HepG2 (cell line): Measurements from ENCODE around the gene WDR18. TPM values are rescaled to one million over a fixed set of nuclear protein-coding genes. Genes with fewer than 3 reads are reported as not detected.

Experiments used
- ARNTL ChIP-seq: sonication (generic); formaldehyde crosslinking; IDR thresholded peaks from 2 replicates; pipeline ENCODE4 v1.4.0; 2020; ENCODE audit warnings: mild to moderate bottlenecking, missing genetic modification reagents
- ATF2 ChIP-seq: sonication (generic); formaldehyde crosslinking; IDR thresholded peaks from 2 replicates; pipeline ENCODE4 v1.4.0; 2020; ENCODE audit warnings: missing genetic modification reagents
- GLI4 ChIP-seq: sonication (generic); formaldehyde crosslinking; IDR thresholded peaks from 2 replicates; pipeline ENCODE4 v1.5.1; 2020; ENCODE audit warnings: missing genetic modification reagents, mild to moderate bottlenecking, moderate library complexity, borderline replicate concordance
- KLF13 ChIP-seq: sonication (generic); formaldehyde crosslinking; IDR thresholded peaks from 2 replicates; pipeline ENCODE4 v1.4.0; 2020; ENCODE audit warnings: mild to moderate bottlenecking, missing genetic modification reagents
- MAZ ChIP-seq, 2 experiments: sonication (generic) in 1 of 2; formaldehyde crosslinking in 1 of 2; IDR thresholded peaks; 2 replicates each; pipeline versions ENCODE4 v1.5.0 to v1.6.1; 2012 to 2020; ENCODE audit warnings: low read depth in 2 of 2, mild to moderate bottlenecking in 2 of 2, borderline replicate concordance in 1 of 2, improper control_type of control experiment in 1 of 2, low read length in 1 of 2, missing genetic modification reagents in 1 of 2, moderate library complexity in 1 of 2
- MTF2 ChIP-seq: sonication (generic); formaldehyde crosslinking; IDR thresholded peaks from 2 replicates; pipeline ENCODE4 v1.5.0; 2020; ENCODE audit warnings: missing genetic modification reagents, borderline replicate concordance
- MXI1 ChIP-seq: IDR thresholded peaks from 3 replicates; pipeline ENCODE4 v1.6.1; 2012; ENCODE audit warnings: low read depth, low read length, inconsistent platforms, borderline replicate concordance
- MZF1 ChIP-seq: sonication (generic); formaldehyde crosslinking; IDR thresholded peaks from 2 replicates; pipeline ENCODE4 v1.8.1; 2023; ENCODE audit warnings: mild to moderate bottlenecking, missing genetic modification reagents, borderline replicate concordance
- POLR2AphosphoS5 ChIP-seq: IDR thresholded peaks from 2 replicates; pipeline ENCODE4 v1.6.1; 2012; ENCODE audit warnings: low read depth, low read length
- REL ChIP-seq: sonication (generic); formaldehyde crosslinking; conservative IDR thresholded peaks from 2 replicates; pipeline ENCODE4 v1.8.0; 2022; ENCODE audit warnings: mild to moderate bottlenecking, missing genetic modification reagents, moderate library complexity
- ZC3H4 ChIP-seq: sonication (generic); formaldehyde crosslinking; IDR thresholded peaks from 2 replicates; pipeline ENCODE4 v1.4.0; 2020; ENCODE audit warnings: missing genetic modification reagents, borderline replicate concordance
- ZNF431 ChIP-seq: sonication (generic); formaldehyde crosslinking; IDR thresholded peaks from 2 replicates; pipeline ENCODE4 v1.9.0; 2022; ENCODE audit warnings: missing genetic modification reagents, low read depth, mild to moderate bottlenecking, borderline replicate concordance
- ZNF460 ChIP-seq: sonication (generic); formaldehyde crosslinking; IDR thresholded peaks from 2 replicates; pipeline ENCODE4 v1.5.1; 2020; ENCODE audit warnings: missing genetic modification reagents, mild to moderate bottlenecking, borderline replicate concordance
- ZNF496 ChIP-seq: sonication (generic); formaldehyde crosslinking; IDR thresholded peaks from 2 replicates; pipeline ENCODE4 v1.8.1; 2023; ENCODE audit warnings: mild to moderate bottlenecking, moderate library complexity, missing genetic modification reagents; ENCODE audit not compliant: insufficient replicate concordance
- ZNF547 ChIP-seq: sonication (generic); formaldehyde crosslinking; IDR thresholded peaks from 2 replicates; pipeline ENCODE4 v1.5.1; 2020; ENCODE audit warnings: mild to moderate bottlenecking, missing genetic modification reagents
- ZNF563 ChIP-seq: sonication (generic); formaldehyde crosslinking; IDR thresholded peaks from 2 replicates; pipeline ENCODE4 v1.8.0; 2022; ENCODE audit warnings: mild to moderate bottlenecking, moderate library complexity, missing genetic modification reagents
- ZNF567 ChIP-seq: sonication (generic); formaldehyde crosslinking; IDR thresholded peaks from 2 replicates; pipeline ENCODE4 v1.8.1; 2023; ENCODE audit warnings: mild to moderate bottlenecking, missing genetic modification reagents, borderline replicate concordance
- ZNF589 ChIP-seq: sonication (generic); formaldehyde crosslinking; conservative IDR thresholded peaks from 2 replicates; pipeline ENCODE4 v1.8.0; 2022; ENCODE audit warnings: mild to moderate bottlenecking, moderate library complexity, missing genetic modification reagents
- ZNF839 ChIP-seq: sonication (generic); formaldehyde crosslinking; IDR thresholded peaks from 2 replicates; pipeline ENCODE4 v1.4.0; 2020; ENCODE audit warnings: missing genetic modification reagents, mild to moderate bottlenecking, borderline replicate concordance
- polyA plus RNA-seq, 8 experiments: library from polyadenylated mRNA; depleted of rRNA in 3 of 8; stranded (reverse) in 7 of 8; unstranded in 1 of 8; fragments of >200 nt; fragmentation: Illumina TruSeq in 4 of 8; extraction: Trizol in 4 of 8; gene quantifications; 2 replicates each; pipeline versions ENCODE4 v1.2.1 to v1.2.3, GENCODE V29; 2011 to 2016; ENCODE audit warnings: low read depth in 4 of 8, missing spikeins in 1 of 8, mixed read lengths in 1 of 8; ENCODE audit not compliant: insufficient read depth in 1 of 8
- total RNA-seq, 5 experiments: library from RNA; depleted of rRNA; stranded (reverse); fragments of >200 nt; fragmentation: Illumina TruSeq; extraction: Trizol; gene quantifications; 2 replicates each; pipeline ENCODE4 v1.2.3, GENCODE V29; 2016; ENCODE audit warnings: low read depth in 1 of 5
- TF ChIP-seq, protein P1 (sequence below): sonication (generic); formaldehyde crosslinking; IDR thresholded peaks from 2 replicates; pipeline ENCODE4 v1.8.0; 2022; ENCODE audit warnings: mild to moderate bottlenecking, missing genetic modification reagents, borderline replicate concordance
- TF ChIP-seq, protein P2 (sequence below): sonication (generic); formaldehyde crosslinking; IDR thresholded peaks from 2 replicates; pipeline ENCODE4 v1.8.1; 2023; ENCODE audit warnings: mild to moderate bottlenecking, moderate library complexity, missing genetic modification reagents
- TF ChIP-seq, protein P3 (sequence below): sonication (generic); formaldehyde crosslinking; IDR thresholded peaks from 2 replicates; pipeline ENCODE4 v1.5.0; 2020; ENCODE audit warnings: mild to moderate bottlenecking, missing genetic modification reagents, borderline replicate concordance

The WDR18 gene
- total and polyA plus RNA-seq, 2 of the 13 experiments (the other 11 are each of a cell fraction or from before 2014, with no cell fraction given), result 36.4 to 47.6 TPM

DNA sequence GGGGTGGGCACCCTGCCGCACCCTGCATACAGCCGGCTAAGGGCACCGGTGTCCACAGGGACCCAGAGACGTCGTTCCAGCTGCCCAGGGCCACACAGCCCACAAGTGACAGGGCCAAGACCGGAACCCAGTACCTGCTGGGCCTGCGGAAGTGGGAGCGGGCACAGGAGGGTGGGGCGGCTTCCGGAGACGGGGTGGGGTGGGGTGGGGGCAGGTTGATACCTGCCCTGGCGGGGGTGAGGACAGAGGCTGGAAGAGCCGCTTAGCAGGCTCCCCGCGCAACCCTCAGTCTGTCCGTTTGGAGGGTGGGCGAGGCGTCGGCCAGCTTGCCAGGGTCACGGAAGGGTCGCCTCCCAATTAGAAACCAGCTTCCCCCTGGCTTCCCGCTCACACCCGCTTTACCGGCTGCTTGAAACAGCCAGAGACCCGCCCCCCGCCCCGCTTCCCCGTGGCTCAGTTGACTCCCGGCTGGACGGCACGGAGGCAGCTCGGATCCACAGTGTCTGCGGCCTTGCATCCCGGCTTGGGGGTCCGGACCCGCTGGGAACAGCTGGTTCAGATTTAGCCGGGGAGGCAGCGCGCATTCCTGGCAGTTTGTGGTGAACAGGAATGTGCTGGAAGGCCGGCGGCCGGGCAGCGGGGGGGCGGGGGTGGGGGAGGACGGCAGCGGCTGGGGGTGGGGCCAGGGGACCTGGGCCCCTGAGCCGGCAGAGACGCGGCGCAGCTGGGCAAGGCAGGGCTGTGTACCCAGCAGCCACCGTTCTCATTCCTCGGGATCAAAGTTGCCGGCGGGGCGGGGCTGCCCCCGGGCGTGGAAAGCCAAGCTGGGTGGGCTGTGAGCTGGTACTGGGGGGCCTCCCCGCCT is 44.1 kb downstream of the WDR18 start (continued):
- TF ChIP-seq POLR2AphosphoS5 (no peak), MAZ (IDR thresholded peaks at IDR 0.05; ENCODE audit: borderline replicate concordance, low read depth, low read length) (0 out of 2 replicates have a peak, but pooled peaks have one; percentile 14), MAZ (CRISPR knock-in tag; IDR thresholded peaks at IDR 0.05; ENCODE audit: low read depth) (peak; percentile 62; the same call in 1 of the 2 replicates), ZNF589 (no peak), ZNF496 (CRISPR knock-in tag) (no peak), REL (CRISPR knock-in tag) (no peak), ZNF460 (CRISPR knock-in tag) (no peak), MTF2 (no peak), MXI1 (no peak; the same call in 2 of the 3 replicates), ZNF431 (CRISPR knock-in tag) (no peak), ZNF839 (CRISPR knock-in tag) (no peak), KLF13 (CRISPR knock-in tag) (no peak), ZNF563 (CRISPR knock-in tag) (no peak), ZNF547 (CRISPR knock-in tag) (no peak), ZC3H4 (no peak), ATF2 (CRISPR knock-in tag) (no peak), GLI4 (CRISPR knock-in tag) (no peak), MZF1 (CRISPR knock-in tag) (no peak), ARNTL (CRISPR knock-in tag) (no peak), ZNF567 (CRISPR knock-in tag) (no peak)
- TF ChIP-seq, protein P1, sequence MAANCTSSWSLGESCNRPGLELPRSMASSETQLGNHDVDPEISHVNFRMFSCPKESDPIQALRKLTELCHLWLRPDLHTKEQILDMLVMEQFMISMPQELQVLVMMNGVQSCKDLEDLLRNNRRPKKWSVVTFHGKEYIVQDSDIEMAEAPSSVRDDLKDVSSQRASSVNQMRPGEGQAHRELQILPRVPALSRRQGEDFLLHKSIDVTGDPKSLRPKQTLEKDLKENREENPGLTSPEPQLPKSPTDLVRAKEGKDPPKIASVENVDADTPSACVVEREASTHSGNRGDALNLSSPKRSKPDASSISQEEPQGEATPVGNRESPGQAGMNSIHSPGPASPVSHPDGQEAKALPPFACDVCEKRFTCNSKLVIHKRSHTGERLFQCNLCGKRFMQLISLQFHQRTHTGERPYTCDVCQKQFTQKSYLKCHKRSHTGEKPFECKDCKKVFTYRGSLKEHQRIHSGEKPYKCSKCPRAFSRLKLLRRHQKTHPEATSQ (CRISPR knock-in tag), result no peak
- TF ChIP-seq, protein P2, sequence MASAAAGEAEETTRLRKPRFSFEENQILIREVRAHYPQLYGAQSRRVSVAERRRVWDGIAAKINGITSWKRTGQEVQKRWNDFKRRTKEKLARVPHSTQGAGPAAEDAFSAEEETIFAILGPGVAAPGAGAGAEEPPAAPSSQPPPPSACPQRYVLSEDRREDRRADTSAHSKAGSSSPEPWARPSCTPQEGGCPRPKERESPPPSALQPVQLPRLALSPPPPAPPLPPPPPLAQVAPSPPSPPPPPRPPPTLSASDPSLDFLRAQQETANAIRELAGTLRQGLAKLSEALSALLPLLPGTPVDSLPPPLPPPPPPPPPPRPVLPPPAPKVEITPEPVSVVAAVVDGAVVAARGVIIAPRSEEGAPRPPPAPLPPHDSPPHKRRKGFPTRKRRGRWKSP, result no peak
- TF ChIP-seq, protein P3, sequence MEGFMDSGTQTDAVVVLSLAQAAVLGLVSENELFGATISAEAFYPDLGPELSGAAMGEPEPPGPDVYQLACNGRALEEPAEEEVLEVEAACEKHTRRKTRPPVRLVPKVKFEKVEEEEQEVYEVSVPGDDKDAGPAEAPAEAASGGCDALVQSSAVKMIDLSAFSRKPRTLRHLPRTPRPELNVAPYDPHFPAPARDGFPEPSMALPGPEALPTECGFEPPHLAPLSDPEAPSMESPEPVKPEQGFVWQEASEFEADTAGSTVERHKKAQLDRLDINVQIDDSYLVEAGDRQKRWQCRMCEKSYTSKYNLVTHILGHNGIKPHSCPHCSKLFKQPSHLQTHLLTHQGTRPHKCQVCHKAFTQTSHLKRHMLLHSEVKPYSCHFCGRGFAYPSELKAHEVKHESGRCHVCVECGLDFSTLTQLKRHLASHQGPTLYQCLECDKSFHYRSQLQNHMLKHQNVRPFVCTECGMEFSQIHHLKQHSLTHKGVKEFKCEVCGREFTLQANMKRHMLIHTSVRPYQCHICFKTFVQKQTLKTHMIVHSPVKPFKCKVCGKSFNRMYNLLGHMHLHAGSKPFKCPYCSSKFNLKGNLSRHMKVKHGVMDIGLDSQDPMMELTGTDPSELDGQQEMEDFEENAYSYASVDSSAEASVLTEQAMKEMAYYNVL (CRISPR knock-in tag), result no peak
